Adrenal gland (tissue), 12 donors: ENCODE data around the gene YAP1. TPM values are rescaled to one million over a fixed set of nuclear protein-coding genes. Genes with fewer than 3 reads are reported as not detected.

Experiments used
- DNase-seq, 7 donors: peaks; one replicate each; pipeline ENCODE4 v3.0.0-alpha.2; 2019 to 2020
- H3K27ac ChIP-seq, 5 donors: fragments of 200-600 bp; sonication (generic) in 4 of 5; 1 replicate in 3 of 5; 2 replicates in 2 of 5; pipeline versions ENCODE4 v1.5.1 to v1.8.0; 2016 to 2020; ENCODE audit warnings: mild to moderate bottlenecking in 1 of 5
- H3K27me3 ChIP-seq: fragments of 200-600 bp; 2 replicates; pipeline ENCODE4 v1.8.0; 2021
- H3K36me3 ChIP-seq, 2 donors: fragments of 200-600 bp; replicated peaks in 1 of 2; 1 replicate in 1 of 2; 2 replicates in 1 of 2; pipeline versions ENCODE4 v1.5.1 to v1.8.0; 2018 to 2022
- H3K4me1 ChIP-seq, 2 donors: fragments of 200-600 bp; replicated peaks in 1 of 2; 1 replicate in 1 of 2; 2 replicates in 1 of 2; pipeline versions ENCODE4 v1.5.1 to v1.8.0; 2018 to 2021
- H3K4me3 ChIP-seq, 4 donors: fragments of 200-600 bp; sonication (generic) in 3 of 4; one replicate each; pipeline ENCODE4 v1.5.1; 2016 to 2018
- H3K9me3 ChIP-seq, 3 donors: fragments of 200-600 bp; sonication (generic) in 1 of 3; replicated peaks in 1 of 3; 1 replicate in 2 of 3; 2 replicates in 1 of 3; pipeline versions ENCODE4 v1.5.1 to v1.8.0; 2016 to 2021
- CTCF ChIP-seq, 6 experiments: fragments of 450-650 bp in 4 of 6; fragments of 200-600 bp in 2 of 6; sonication (generic) in 1 of 6; IDR thresholded peaks; 1 replicate in 5 of 6; 2 replicates in 1 of 6; pipeline versions ENCODE4 v1.5.1 to v1.8.0; 2016 to 2021; ENCODE audit warnings: antibody characterized with exemption in 6 of 6, mild to moderate bottlenecking in 2 of 6, moderate library complexity in 1 of 6
- POLR2A ChIP-seq, 2 donors: fragments of 450-650 bp; IDR thresholded peaks; one replicate each; pipeline ENCODE4 v1.6.1; 2017; ENCODE audit warnings: antibody characterized with exemption in 2 of 2, mild to moderate bottlenecking in 2 of 2, moderate library complexity in 1 of 2
- WGBS, 4 donors: extraction: QIAGEN DNeasy Blood & Tissue Kit in 2 of 4; methylation state at CpG; one replicate each; pipeline versions ENCODE4 v1.1.5 to v1.1.7; 2013 to 2017; 5-methylcytosine and 5-hydroxymethylcytosine counted together
- intact Hi-C, 2 donors: fragments of 100-400 bp; cut with DNase I; formaldehyde crosslinking; loops; one replicate each; pipeline versions ENCODE4 v1.14.1 to v1.15.0; 2022 to 2023
- polyA plus RNA-seq, 3 donors: library from polyadenylated mRNA; stranded (reverse); fragments of 200-250 nt in 2 of 3; fragments of 350-450 nt in 1 of 3; fragmentation: Illumina TruSeq in 1 of 3; extraction: RNeasy Lipid Tissue Mini Kit (QIAGEN cat#74804) in 1 of 3; gene quantifications; one replicate each; pipeline ENCODE4 v1.2.3, GENCODE V29; 2013 to 2014
- total RNA-seq, 9 donors: library from RNA; depleted of rRNA in 4 of 9; stranded (reverse); fragments of >200 nt in 4 of 9; fragments of 120-200 nt in 1 of 9; fragmentation: NEBNext Ultra II Directional in 1 of 9; extraction: Animal tissue kit (Norgen Biotek cat#: 25700) in 1 of 9; gene quantifications; one replicate each; pipeline versions ENCODE4 v1.1.0 to v1.2.4, GENCODE V29; 2013 to 2023
- donor health status: healthy with polysubstance abuse.
- donor health status: Bipolar disorder and iron deficiency.
- donor health status: DM: yes; HTN: yes; CAD: no.
- donor health status: DM: no; HTN: no; CAD: no.
- donor health status: DM: no; HTN: no; CAD: no.
- donor health status: DM: yes; HTN: yes; CAD: no.

Gene YAP1
- total and polyA plus RNA-seq, 12 donors = 16.3 to 135 (median 82.9) TPM

- Histone ChIP-seq H3K27ac (peak overlapping the region in 3 of 5 donors; percentile 13 to 75 (median 75)), H3K4me3 (no peak overlapping the region)
Measured at GRCh38 chr11:102172127-102172848, 62.0 kb downstream of the YAP1 start.

DNA sequence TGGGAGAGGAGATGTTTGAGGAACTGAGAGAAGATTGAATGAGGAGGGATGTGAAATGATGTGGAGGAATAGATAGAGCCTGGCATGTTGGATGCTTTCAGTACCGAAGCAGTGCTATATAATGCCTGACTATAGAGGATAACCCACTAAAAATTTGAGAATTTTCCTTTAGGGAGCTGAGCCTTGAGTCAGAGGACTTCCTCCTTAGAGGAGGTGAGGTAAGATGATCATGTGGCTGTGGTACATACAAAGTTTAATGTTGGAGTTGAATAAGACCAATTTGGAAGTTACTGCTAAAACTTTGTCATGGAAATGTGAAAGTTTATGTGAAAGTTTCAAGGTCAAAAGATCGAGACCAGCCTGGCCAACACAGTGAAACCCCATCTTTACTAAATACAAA, 66.9 kb downstream of the YAP1 start:
- Histone ChIP-seq H3K4me3 (no peak overlapping the region), H3K36me3 (no peaks in the 10 kb centered on the region), H3K27ac (peak overlapping the region in 3 of 5 donors; percentile 8 to 83 (median 80)), H3K9me3 (no peaks in the 10 kb centered on the region), H3K4me1 (peaks cover 4 to 16% of the 10 kb centered on the region in 2 donors), H3K27me3 (no peaks in the 10 kb centered on the region)
- no peak for DNase-seq
- intact Hi-C loops = no loop called here
- no peak for TF ChIP-seq CTCF (IDR thresholded peaks at IDR 0.05)
- TF ChIP-seq POLR2A (IDR thresholded peaks at IDR 0.05) = no peak
- 69 to 79% (median 76%) methylated on average over 2 of the region's 2 CpGs for WGBS, 4 donors

More at GRCh38 chr11:102172127-102172848, 62.0 kb downstream of the YAP1 start:
- H3K4me1 ChIP-seq = peaks cover 18 to 19% of the 10 kb centered on the region in 2 donors
- WGBS, 4 donors = 58 to 66% (median 63%) methylated on average over 5 of the region's 6 CpGs
- TF ChIP-seq POLR2A (IDR thresholded peaks at IDR 0.05) = no peak
- H3K27me3 ChIP-seq = no peaks in the 10 kb centered on the region
- no peaks in the 10 kb centered on the region for H3K9me3 ChIP-seq
- H3K36me3 ChIP-seq = no peaks in the 10 kb centered on the region
- DNase-seq = peak in 5 of 7 donors; percentile 26 to 45 (median 35)
- intact Hi-C loops = no loop called here

- peak in 2 of 7 donors; percentile 21 to 25 for DNase-seq
- H3K4me3 ChIP-seq = no peak overlapping the region
- H3K36me3 ChIP-seq = no peaks in the 10 kb centered on the region
- H3K9me3 ChIP-seq = no peaks in the 10 kb centered on the region
- TF ChIP-seq POLR2A (IDR thresholded peaks at IDR 0.05) (no peak), CTCF (IDR thresholded peaks at IDR 0.05) (no peak)
- no peaks in the 10 kb centered on the region for H3K27me3 ChIP-seq
- intact Hi-C loops = no loop called here
- WGBS, 4 donors = 31 to 51% (median 39%) methylated on average over 4 of the region's 4 CpGs
- H3K27ac ChIP-seq = peak overlapping the region; percentile 7 to 88 (median 80)
- H3K4me1 ChIP-seq = peaks cover 4 to 16% of the 10 kb centered on the region in 2 donors
Measured at GRCh38 chr11:102177974-102178631, 67.9 kb downstream of the YAP1 start.

GRCh38 chr11:102179371-102179770, 69.1 kb downstream of the YAP1 start:
- peak in 3 of 7 donors; percentile 32 to 45 (median 33) for DNase-seq
- no peaks in the 10 kb centered on the region for H3K27me3 ChIP-seq
- TF ChIP-seq POLR2A (IDR thresholded peaks at IDR 0.05) (no peak), CTCF (IDR thresholded peaks at IDR 0.05) (no peak)
- WGBS, 4 donors = 64 to 82% (median 69%) methylated on average over 4 of the region's 4 CpGs
- H3K4me1 ChIP-seq = peaks cover 4 to 16% of the 10 kb centered on the region in 2 donors
- peak overlapping the region in 3 of 5 donors; percentile 35 to 88 (median 80) for H3K27ac ChIP-seq
- H3K9me3 ChIP-seq = no peaks in the 10 kb centered on the region
- no peak overlapping the region for H3K4me3 ChIP-seq
- intact Hi-C loops = no loop called here
- no peaks in the 10 kb centered on the region for H3K36me3 ChIP-seq
